CD14-positive monocyte (primary cell): ENCODE measurements around the gene TNPO3. TPM values are rescaled to one million over a fixed set of nuclear protein-coding genes. Genes with fewer than 3 reads are reported as not detected.

Experiments used
- DNase-seq, 3 donors: peaks; one replicate each; pipeline ENCODE4 v3.0.0-alpha.2; 2011 to 2022
- H2AFZ ChIP-seq: 2 replicates; pipeline ENCODE4 v1.6.0; 2012; ENCODE audit warnings: mild to moderate bottlenecking, low read depth, low read length, inconsistent platforms; ENCODE audit not compliant: insufficient read depth, poor library complexity, severe bottlenecking
- H3K27ac ChIP-seq, 2 donors: 1 replicate in 1 of 2; 2 replicates in 1 of 2; pipeline ENCODE4 v1.5.1; 2012 to 2013; ENCODE audit warnings: low read length in 2 of 2, control low read depth in 1 of 2, inconsistent platforms in 1 of 2, low read depth in 1 of 2, mild to moderate bottlenecking in 1 of 2
- H3K27me3 ChIP-seq, 2 donors: one replicate each; pipeline versions ENCODE4 v1.6.0 to v1.6.1; 2011 to 2013; ENCODE audit warnings: low read length in 2 of 2; ENCODE audit not compliant: control insufficient read depth in 2 of 2, insufficient read depth in 2 of 2
- H3K36me3 ChIP-seq, 2 donors: replicated peaks in 1 of 2; 1 replicate in 1 of 2; 2 replicates in 1 of 2; pipeline versions ENCODE4 v1.5.1 to v1.6.1; 2012 to 2013; ENCODE audit warnings: low read length in 2 of 2, control low read depth in 1 of 2, inconsistent platforms in 1 of 2, mild to moderate bottlenecking in 1 of 2; ENCODE audit not compliant: insufficient read depth in 2 of 2, control insufficient read depth in 1 of 2
- H3K4me1 ChIP-seq, 2 donors: 1 replicate in 1 of 2; 2 replicates in 1 of 2; pipeline versions ENCODE4 v1.5.1 to v1.6.1; 2012 to 2013; ENCODE audit warnings: low read length in 2 of 2, control low read depth in 1 of 2, inconsistent platforms in 1 of 2, mild to moderate bottlenecking in 1 of 2, moderate library complexity in 1 of 2; ENCODE audit not compliant: insufficient read depth in 2 of 2, control insufficient read depth in 1 of 2
- H3K4me2 ChIP-seq: replicated peaks from 2 replicates; pipeline ENCODE3; 2012; ENCODE audit warnings: low read length, moderate library complexity, mild to moderate bottlenecking; ENCODE audit not compliant: poor library complexity, severe bottlenecking; ENCODE audit errors: extremely low read depth
- H3K4me3 ChIP-seq, 3 experiments: fragments of 200-600 bp in 1 of 3; sonication (generic) in 1 of 3; replicated peaks in 1 of 3; 1 replicate in 2 of 3; 2 replicates in 1 of 3; pipeline ENCODE4 v1.5.1; 2011 to 2013; ENCODE audit warnings: low read length in 3 of 3, mild to moderate bottlenecking in 3 of 3, control low read depth in 2 of 3, low read depth in 2 of 3, inconsistent platforms in 1 of 3, moderate library complexity in 1 of 3
- H3K79me2 ChIP-seq: 2 replicates; pipeline ENCODE4 v1.6.0; 2012; ENCODE audit warnings: mild to moderate bottlenecking, control low read depth, inconsistent platforms, low read length, moderate library complexity; ENCODE audit not compliant: insufficient read depth
- H3K9ac ChIP-seq: 2 replicates; pipeline ENCODE4 v1.6.0; 2017; ENCODE audit warnings: low read length, mild to moderate bottlenecking; ENCODE audit not compliant: insufficient read depth, poor library complexity, severe bottlenecking
- H3K9me3 ChIP-seq, 2 donors: replicated peaks in 1 of 2; 1 replicate in 1 of 2; 2 replicates in 1 of 2; pipeline versions ENCODE4 v1.5.1 to v1.6.1; 2012 to 2013; ENCODE audit warnings: low read length in 2 of 2, control low read depth in 1 of 2; ENCODE audit not compliant: control insufficient read depth in 1 of 2, insufficient read depth in 1 of 2
- H4K20me1 ChIP-seq: 2 replicates; pipeline ENCODE4 v1.6.0; 2012; ENCODE audit warnings: mild to moderate bottlenecking, low read length, control low read depth, moderate library complexity; ENCODE audit not compliant: insufficient read depth
- H3K27ac Mint-ChIP-seq, 7 donors: one replicate each; pipeline ENCODE4 v1.8.0; 2020; ENCODE audit warnings: mild to moderate bottlenecking in 7 of 7, mixed read lengths in 7 of 7, moderate library complexity in 6 of 7, inconsistent platforms in 2 of 7
- H3K27me3 Mint-ChIP-seq, 3 donors: one replicate each; pipeline ENCODE4 v1.8.0; 2021 to 2022; ENCODE audit warnings: low read depth in 3 of 3, mild to moderate bottlenecking in 3 of 3, mixed read lengths in 3 of 3, moderate library complexity in 3 of 3, inconsistent platforms in 1 of 3
- H3K36me3 Mint-ChIP-seq, 2 donors: one replicate each; pipeline ENCODE4 v1.8.0; 2020; ENCODE audit warnings: mixed read lengths in 2 of 2, inconsistent platforms in 1 of 2, mild to moderate bottlenecking in 1 of 2
- H3K4me1 Mint-ChIP-seq: one replicate; pipeline ENCODE4 v1.8.0; 2020; ENCODE audit warnings: mild to moderate bottlenecking, mixed read lengths
- H3K4me3 Mint-ChIP-seq, 2 donors: one replicate each; pipeline ENCODE4 v1.8.0; 2020; ENCODE audit warnings: mild to moderate bottlenecking in 2 of 2, mixed read lengths in 2 of 2, moderate library complexity in 1 of 2
- H3K9me3 Mint-ChIP-seq, 7 donors: one replicate each; pipeline ENCODE4 v1.8.0; 2020 to 2022; ENCODE audit warnings: mixed read lengths in 7 of 7, mild to moderate bottlenecking in 6 of 7, moderate library complexity in 6 of 7, inconsistent platforms in 2 of 7
- WGBS: methylation state at CpG from one replicate; pipeline ENCODE4 v1.1.5; 2013; ENCODE audit warnings: missing lambda C conversion rate; ENCODE audit not compliant: insufficient coverage; 5-methylcytosine and 5-hydroxymethylcytosine counted together
- intact Hi-C, 2 donors: fragments of 100-400 bp; cut with micrococcal nuclease; formaldehyde crosslinking; loops; one replicate each; pipeline versions ENCODE4 v1.15.0 to v1.15.1; 2023
- polyA plus RNA-seq, 3 donors: library from polyadenylated mRNA; depleted of rRNA in 1 of 3; unstranded in 2 of 3; stranded (reverse) in 1 of 3; fragments of 300-500 nt in 2 of 3; fragments of >200 nt in 1 of 3; fragmentation: Illumina TruSeq in 2 of 3; gene quantifications; 1 replicate in 2 of 3; 2 replicates in 1 of 3; pipeline ENCODE4 v1.2.3, GENCODE V29; 2012 to 2021
- TF ChIP-seq, protein P1 (sequence below): fragments of 200-600 bp; IDR thresholded peaks from one replicate; pipeline ENCODE4 v1.8.0; 2022; ENCODE audit warnings: antibody characterized with exemption, mild to moderate bottlenecking

The TNPO3 gene
- polyA plus RNA-seq, 3 donors, result 17.0 to 23.8 (median 19.7) TPM

DNA sequence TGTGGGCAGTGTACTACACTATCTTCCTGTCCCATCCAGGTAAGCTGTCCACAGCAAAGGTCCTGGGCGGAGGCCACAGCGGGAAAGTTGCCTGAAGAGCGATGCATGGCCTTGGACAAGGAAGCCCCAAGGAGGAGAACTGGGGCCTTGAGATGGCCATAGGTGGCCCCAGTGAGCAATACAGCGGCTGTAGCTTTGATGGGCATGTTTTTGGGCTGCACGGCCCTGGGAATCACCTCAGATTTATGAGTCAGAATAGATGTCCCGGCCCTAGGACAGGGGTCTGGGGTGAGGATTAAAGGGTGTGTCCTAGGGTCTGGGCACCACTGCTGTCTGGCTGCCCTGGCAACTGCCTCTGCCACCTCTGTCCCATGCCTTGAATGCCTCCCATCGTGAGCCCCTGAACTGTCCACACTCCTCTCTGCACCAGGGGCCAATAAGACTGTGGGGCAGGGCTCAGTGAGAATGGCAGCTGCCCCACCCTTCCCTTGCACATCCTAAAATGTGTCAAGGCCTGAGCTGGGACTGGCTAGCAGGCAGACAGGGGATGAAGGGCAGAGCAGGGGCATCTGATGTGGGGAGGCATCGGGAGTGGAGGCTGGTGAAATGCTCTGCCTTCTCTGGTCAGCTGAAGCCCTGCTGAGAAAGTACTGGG, 126.6 kb downstream of the TNPO3 start:
- no peak overlapping the region for H2AFZ ChIP-seq
- Mint-ChIP-seq H3K36me3 (peaks cover 0 to under 1% of the 10 kb centered on the region in 2 donors), H3K27me3 (peaks cover 0 to 3% (median 0%) of the 10 kb centered on the region in 3 donors), H3K4me3 (no peak overlapping the region), H3K27ac (peak overlapping the region in 1 of 7 donors; percentile 53), H3K9me3 (peaks cover 0 to 6% (median 2%) of the 10 kb centered on the region in 7 donors), H3K4me1 (peaks cover 44% of the 10 kb centered on the region)
- no peaks in the 10 kb centered on the region for H3K36me3 ChIP-seq
- H3K9me3 ChIP-seq, result peaks cover 0 to 5% of the 10 kb centered on the region in 2 donors
- H3K4me1 ChIP-seq, result peaks cover 30 to 37% of the 10 kb centered on the region in 2 donors
- H3K27me3 ChIP-seq, result no peaks in the 10 kb centered on the region
- no peak overlapping the region for H3K9ac ChIP-seq
- TF ChIP-seq, protein P1, sequence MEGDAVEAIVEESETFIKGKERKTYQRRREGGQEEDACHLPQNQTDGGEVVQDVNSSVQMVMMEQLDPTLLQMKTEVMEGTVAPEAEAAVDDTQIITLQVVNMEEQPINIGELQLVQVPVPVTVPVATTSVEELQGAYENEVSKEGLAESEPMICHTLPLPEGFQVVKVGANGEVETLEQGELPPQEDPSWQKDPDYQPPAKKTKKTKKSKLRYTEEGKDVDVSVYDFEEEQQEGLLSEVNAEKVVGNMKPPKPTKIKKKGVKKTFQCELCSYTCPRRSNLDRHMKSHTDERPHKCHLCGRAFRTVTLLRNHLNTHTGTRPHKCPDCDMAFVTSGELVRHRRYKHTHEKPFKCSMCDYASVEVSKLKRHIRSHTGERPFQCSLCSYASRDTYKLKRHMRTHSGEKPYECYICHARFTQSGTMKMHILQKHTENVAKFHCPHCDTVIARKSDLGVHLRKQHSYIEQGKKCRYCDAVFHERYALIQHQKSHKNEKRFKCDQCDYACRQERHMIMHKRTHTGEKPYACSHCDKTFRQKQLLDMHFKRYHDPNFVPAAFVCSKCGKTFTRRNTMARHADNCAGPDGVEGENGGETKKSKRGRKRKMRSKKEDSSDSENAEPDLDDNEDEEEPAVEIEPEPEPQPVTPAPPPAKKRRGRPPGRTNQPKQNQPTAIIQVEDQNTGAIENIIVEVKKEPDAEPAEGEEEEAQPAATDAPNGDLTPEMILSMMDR, result no peak
- WGBS, result 100% methylated on average over 8 of the region's 8 CpGs
- DNase-seq, result no peak
- intact Hi-C loops, result no loop called here
- H3K27ac ChIP-seq, result no peak overlapping the region
- no peak overlapping the region for H3K4me2 ChIP-seq
- H3K79me2 ChIP-seq, result peaks cover under 1% of the 10 kb centered on the region
- no peak overlapping the region for H3K4me3 ChIP-seq
- H4K20me1 ChIP-seq, result no peaks in the 10 kb centered on the region

DNA sequence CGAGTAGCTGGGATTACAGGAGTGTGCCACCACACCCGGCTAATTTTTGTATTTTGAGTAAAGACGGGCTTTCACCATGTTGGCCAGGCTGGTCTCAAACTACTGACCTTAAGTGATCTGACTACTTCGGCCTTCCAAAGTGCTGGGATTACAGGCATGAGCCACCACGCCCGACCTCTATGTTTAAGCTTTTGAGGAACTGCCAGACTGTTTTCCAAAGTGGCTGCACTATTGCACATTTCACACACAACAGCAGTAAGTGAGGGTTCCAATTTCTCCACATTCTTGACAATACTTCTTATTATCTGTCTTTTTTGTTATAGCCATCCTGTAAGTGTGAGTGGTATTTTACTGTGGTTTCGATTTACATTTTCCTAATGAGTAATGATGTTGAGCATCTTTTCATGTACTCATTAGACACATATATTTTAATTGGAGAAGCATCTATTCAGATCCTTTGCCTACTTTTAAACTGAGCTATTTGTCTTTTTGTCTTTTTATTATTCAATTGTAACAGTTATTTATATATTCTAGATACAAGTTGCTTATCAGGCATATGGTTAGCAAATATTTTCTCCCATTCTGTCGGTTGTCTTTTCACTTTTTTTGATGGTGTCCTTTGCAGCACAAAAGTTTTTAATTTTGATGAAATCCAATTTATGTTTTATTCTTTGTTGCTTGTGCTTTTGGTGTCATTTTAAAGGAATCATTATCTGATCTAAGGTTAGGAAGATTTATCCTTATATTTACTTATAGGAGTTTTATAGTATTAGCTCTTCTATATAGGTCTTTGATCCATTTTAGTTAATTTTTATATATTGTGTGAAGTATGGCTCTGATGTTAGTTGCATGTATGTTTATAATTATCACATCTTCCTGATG, 130.0 kb downstream of the TNPO3 start:
- intact Hi-C loops, result no loop called here
- H3K4me3 ChIP-seq, result peak overlapping the region in 1 of 3 experiments; percentile 23

More for the DNA sequence above, 130.0 kb downstream of the TNPO3 start:
- no peaks in the 10 kb centered on the region for H4K20me1 ChIP-seq
- H3K27ac ChIP-seq, result no peak overlapping the region
- DNase-seq, result no peak
- H3K4me1 Mint-ChIP-seq, result peaks cover 41% of the 10 kb centered on the region
- peak overlapping the region in 1 of 2 donors; percentile 65 for H3K4me3 Mint-ChIP-seq
- H3K36me3 ChIP-seq, result no peaks in the 10 kb centered on the region
- no peak overlapping the region for H3K9ac ChIP-seq
- H2AFZ ChIP-seq, result no peak overlapping the region
- peak overlapping the region in 6 of 7 donors; percentile 22 to 84 (median 54) for H3K27ac Mint-ChIP-seq
- no peaks in the 10 kb centered on the region for H3K36me3 Mint-ChIP-seq
- H3K9me3 Mint-ChIP-seq, result peaks cover 1 to 6% (median 2%) of the 10 kb centered on the region in 7 donors
- H3K27me3 Mint-ChIP-seq, result peaks cover 2 to 8% (median 3%) of the 10 kb centered on the region in 3 donors
- peaks cover 0 to 4% of the 10 kb centered on the region in 2 donors for H3K27me3 ChIP-seq
- no peaks in the 10 kb centered on the region for H3K79me2 ChIP-seq
- peaks cover 0 to 5% of the 10 kb centered on the region in 2 donors for H3K9me3 ChIP-seq
- peaks cover 24 to 38% of the 10 kb centered on the region in 2 donors for H3K4me1 ChIP-seq
- H3K4me2 ChIP-seq, result peak overlapping the region; percentile 29
- WGBS, result 32% methylated on average over 5 of the region's 8 CpGs
- TF ChIP-seq, protein P1, result no peak
